Measurements from ENCODE around the gene CDK8. TPM values are rescaled to one million over a fixed set of nuclear protein-coding genes. Genes with fewer than 3 reads are reported as not detected.

The CDK8 gene
- total RNA-seq (2022) (35.1 and 35.9 TPM in 2 replicates), Bru-seq, nascent RNA (percentile 88 among the genes with signal in this experiment), BruChase-seq, experiment 1, labeled RNA remaining after a 2-hour chase (percentile 83 among the genes with signal in this experiment), BruChase-seq, experiment 2, labeled RNA remaining after a 6-hour chase (percentile 76 among the genes with signal in this experiment)
- long read RNA-seq, transcript CDK8-201 (13 exons, 3,055 nt) = major isoform, 26 of 40 reads
- long read RNA-seq, partial matches to known transcripts = 6 of 40 reads
- long read RNA-seq, other reads (novel, unspliced or antisense) = 8 of 40 reads

DNA sequence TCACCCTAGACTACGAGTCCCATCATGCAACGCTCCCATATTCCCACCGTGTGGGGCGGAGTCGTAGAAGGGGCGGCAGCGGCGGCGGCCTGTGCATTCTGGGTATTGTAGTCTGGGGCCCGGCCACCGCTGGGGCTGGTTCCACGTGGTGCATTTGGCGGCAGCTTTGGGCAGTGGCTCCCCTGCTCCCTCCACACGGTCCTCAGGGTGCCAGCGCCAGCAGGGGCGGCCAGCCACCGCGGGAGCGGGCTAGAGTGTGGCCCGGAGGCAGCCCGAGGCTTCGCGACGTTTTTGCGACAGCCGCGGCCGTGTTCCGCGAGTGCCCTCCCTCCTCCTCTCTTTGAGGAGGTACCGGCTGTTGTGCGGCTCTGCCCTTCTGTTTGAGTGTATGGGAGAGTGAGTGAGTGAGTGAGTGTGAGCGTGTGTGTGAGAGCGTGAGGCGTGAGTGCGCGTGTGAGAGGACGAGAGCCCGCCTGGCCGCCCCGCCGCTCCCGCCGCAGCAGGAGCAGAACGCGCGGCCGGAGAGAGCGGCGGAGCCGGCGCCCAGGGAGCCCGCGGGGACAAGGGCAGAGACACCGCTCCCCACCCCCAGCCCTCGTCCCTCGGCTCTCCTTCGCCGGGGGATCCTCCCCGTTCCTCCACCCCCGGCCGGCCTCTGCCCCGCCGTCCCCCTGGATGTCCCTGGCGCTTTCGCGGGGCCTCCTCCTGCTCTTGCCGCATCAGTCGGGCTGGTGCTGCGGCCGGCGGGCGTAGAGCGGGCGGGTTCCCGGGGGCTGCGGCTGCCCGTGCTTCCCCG is at the start of gene CDK8:
CDK8 (plus strand) TSS at position 343 of the 796 bp plus-strand sequence. CDS start 513 bp downstream, outside the sequence.
- POLR2A ChIA-PET = interaction anchor here (0.6 kb wide), 1 partner anchor 19 kb away, joined by 7 read pairs; no protein-coding TSS in a partner anchor
- intact Hi-C loops (cut with micrococcal nuclease; ENCODE audit: unreplicated experiment) = loop anchor here (1.0 to 10.0 kb wide), 4 partner anchors 33 to 171 kb away; no protein-coding TSS in a partner anchor
- peaks cover 17% of the 10 kb centered on the region for H3K4me1 Mint-ChIP-seq (ENCODE audit: low read depth, unreplicated experiment)
- Histone ChIP-seq H3K4me1 (no peaks in the 10 kb centered on the region), H3K27me3 (replicated peaks; ENCODE audit: control insufficient read depth, insufficient read depth, low read length) (no peaks in the 10 kb centered on the region), H3K36me3 (ENCODE audit: control insufficient read depth, insufficient read depth, low read length) (no peaks in the 10 kb centered on the region), H3K9me3 (no peaks in the 10 kb centered on the region), H3K4me3 (ENCODE audit: low read depth, low read length) (peak within 1 kb of the TSS; percentile 96)
- no peaks in the 10 kb centered on the region for H3K27me3 Mint-ChIP-seq (ENCODE audit: insufficient read depth, unreplicated experiment)
- peaks cover 7% of the 10 kb centered on the region for H3K36me3 Mint-ChIP-seq (ENCODE audit: insufficient read depth, unreplicated experiment)
- no peaks in the 10 kb centered on the region for H3K9me3 Mint-ChIP-seq (ENCODE audit: unreplicated experiment)
- CTCF ChIA-PET = interaction anchor here (0.6 to 0.7 kb wide), 3 partner anchors 21 to 54 kb away, joined by 3 to 8 read pairs (median 6); no protein-coding TSS in a partner anchor
- TF ChIP-seq, protein P1, sequence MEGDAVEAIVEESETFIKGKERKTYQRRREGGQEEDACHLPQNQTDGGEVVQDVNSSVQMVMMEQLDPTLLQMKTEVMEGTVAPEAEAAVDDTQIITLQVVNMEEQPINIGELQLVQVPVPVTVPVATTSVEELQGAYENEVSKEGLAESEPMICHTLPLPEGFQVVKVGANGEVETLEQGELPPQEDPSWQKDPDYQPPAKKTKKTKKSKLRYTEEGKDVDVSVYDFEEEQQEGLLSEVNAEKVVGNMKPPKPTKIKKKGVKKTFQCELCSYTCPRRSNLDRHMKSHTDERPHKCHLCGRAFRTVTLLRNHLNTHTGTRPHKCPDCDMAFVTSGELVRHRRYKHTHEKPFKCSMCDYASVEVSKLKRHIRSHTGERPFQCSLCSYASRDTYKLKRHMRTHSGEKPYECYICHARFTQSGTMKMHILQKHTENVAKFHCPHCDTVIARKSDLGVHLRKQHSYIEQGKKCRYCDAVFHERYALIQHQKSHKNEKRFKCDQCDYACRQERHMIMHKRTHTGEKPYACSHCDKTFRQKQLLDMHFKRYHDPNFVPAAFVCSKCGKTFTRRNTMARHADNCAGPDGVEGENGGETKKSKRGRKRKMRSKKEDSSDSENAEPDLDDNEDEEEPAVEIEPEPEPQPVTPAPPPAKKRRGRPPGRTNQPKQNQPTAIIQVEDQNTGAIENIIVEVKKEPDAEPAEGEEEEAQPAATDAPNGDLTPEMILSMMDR (IDR thresholded peaks at IDR 0.05; ENCODE audit: insufficient read depth in 1 of 2, low read depth in 1 of 2, low read length in 1 of 2, severe bottlenecking in 1 of 2, unreplicated experiment in 1 of 2) = peak in 1 of 2 experiments; percentile 1
- no TSS peak for BruUV-seq (replicated peaks)
- H3K4me3 Mint-ChIP-seq (ENCODE audit: unreplicated experiment) = peak within 1 kb of the TSS; percentile 89
- peak within 1 kb of the TSS; percentile 91 for H3K27ac Mint-ChIP-seq (ENCODE audit: unreplicated experiment)
- peak; percentile 94 for DNase-seq

DNA sequence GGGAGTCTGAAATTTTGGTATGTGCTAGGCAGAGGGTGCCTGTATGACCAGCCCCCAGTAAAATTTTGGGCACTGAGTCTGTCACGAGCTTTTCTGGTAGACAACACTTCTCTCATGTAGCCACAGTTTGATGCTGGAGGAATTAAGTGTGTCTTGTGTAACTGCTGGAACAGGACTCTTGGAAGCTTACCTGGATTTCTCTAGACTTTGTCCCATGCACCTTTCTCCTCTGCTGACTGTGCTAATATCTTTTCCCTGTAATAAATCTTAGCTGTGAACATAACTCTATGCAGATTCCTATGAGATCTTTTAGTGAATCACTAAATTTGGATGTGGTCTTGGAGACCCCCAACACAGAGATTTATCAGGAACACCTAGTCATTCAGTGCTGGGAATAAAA is 45.6 kb upstream of the CDK8 start:
- TF ChIP-seq, protein P1 (IDR thresholded peaks at IDR 0.05; ENCODE audit: insufficient read depth in 1 of 2, low read depth in 1 of 2, low read length in 1 of 2, severe bottlenecking in 1 of 2, unreplicated experiment in 1 of 2) = no peak
- no peaks in the 10 kb centered on the region for H3K9me3 ChIP-seq
- CTCF ChIA-PET = no interaction called here
- no peaks in the 10 kb centered on the region for H3K36me3 ChIP-seq (ENCODE audit: control insufficient read depth, insufficient read depth, low read length)
- Mint-ChIP-seq H3K27ac (ENCODE audit: unreplicated experiment) (no peak overlapping the region), H3K9me3 (ENCODE audit: unreplicated experiment) (no peaks in the 10 kb centered on the region), H3K4me3 (ENCODE audit: unreplicated experiment) (no peak overlapping the region), H3K36me3 (ENCODE audit: insufficient read depth, unreplicated experiment) (peaks cover 6% of the 10 kb centered on the region), H3K27me3 (ENCODE audit: insufficient read depth, unreplicated experiment) (no peaks in the 10 kb centered on the region), H3K4me1 (ENCODE audit: low read depth, unreplicated experiment) (no peaks in the 10 kb centered on the region)
- DNase-seq = no peak
- no TSS peak for BruUV-seq (replicated peaks)
- no peaks in the 10 kb centered on the region for H3K4me1 ChIP-seq
- no peaks in the 10 kb centered on the region for H3K27me3 ChIP-seq (replicated peaks; ENCODE audit: control insufficient read depth, insufficient read depth, low read length)
- intact Hi-C loops (cut with micrococcal nuclease; ENCODE audit: unreplicated experiment) = no loop called here
- POLR2A ChIA-PET = no interaction called here
- H3K4me3 ChIP-seq (ENCODE audit: low read depth, low read length) = no peak overlapping the region

DNA sequence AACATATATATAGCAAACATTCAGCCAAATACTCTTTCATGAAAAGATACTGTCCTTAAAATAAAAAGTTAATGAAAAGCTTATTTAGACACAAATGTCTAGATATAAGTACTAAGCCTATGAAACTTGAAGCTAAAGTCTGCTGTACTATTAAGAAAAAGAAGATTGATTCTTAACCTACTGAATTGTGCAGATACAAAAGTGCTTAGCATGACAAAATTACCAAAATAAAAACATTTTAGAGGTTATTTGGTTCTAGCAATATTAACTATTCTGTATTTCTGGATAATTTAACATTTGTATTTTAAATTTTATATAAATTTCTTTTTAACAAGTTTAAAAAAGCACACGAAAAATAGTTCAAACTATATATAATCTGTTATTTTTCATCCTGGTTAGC is 40.6 kb upstream of the CDK8 start:
- Histone ChIP-seq H3K36me3 (ENCODE audit: control insufficient read depth, insufficient read depth, low read length) (peaks cover 8% of the 10 kb centered on the region), H3K4me1 (no peaks in the 10 kb centered on the region), H3K4me3 (ENCODE audit: low read depth, low read length) (no peak overlapping the region), H3K27me3 (replicated peaks; ENCODE audit: control insufficient read depth, insufficient read depth, low read length) (no peaks in the 10 kb centered on the region), H3K9me3 (no peaks in the 10 kb centered on the region)
- ChIA-PET POLR2A (no interaction called here), CTCF (no interaction called here)
- Mint-ChIP-seq H3K9me3 (ENCODE audit: unreplicated experiment) (no peaks in the 10 kb centered on the region), H3K36me3 (ENCODE audit: insufficient read depth, unreplicated experiment) (peaks cover 25% of the 10 kb centered on the region), H3K27me3 (ENCODE audit: insufficient read depth, unreplicated experiment) (no peaks in the 10 kb centered on the region), H3K4me3 (ENCODE audit: unreplicated experiment) (no peak overlapping the region), H3K4me1 (ENCODE audit: low read depth, unreplicated experiment) (no peaks in the 10 kb centered on the region), H3K27ac (ENCODE audit: unreplicated experiment) (no peak overlapping the region)
- intact Hi-C loops (cut with micrococcal nuclease; ENCODE audit: unreplicated experiment) = no loop called here
- TF ChIP-seq, protein P1 (IDR thresholded peaks at IDR 0.05; ENCODE audit: insufficient read depth in 1 of 2, low read depth in 1 of 2, low read length in 1 of 2, severe bottlenecking in 1 of 2, unreplicated experiment in 1 of 2) = no peak
- no TSS peak for BruUV-seq (replicated peaks)
- DNase-seq = no peak
